HepG2 (cell line): ENCODE measurements around the gene NCOA6. TPM values are rescaled to one million over a fixed set of nuclear protein-coding genes. Genes with fewer than 3 reads are reported as not detected.

Experiments
- ATAC-seq: fragments of 200-7000 bp; cut with Tn5 transposase; 3 replicates; pipeline ENCODE4 v1.9.1; 2020; ENCODE audit warnings: mild to moderate bottlenecking, moderate library complexity
- BruUV-seq: library from RNA; stranded (reverse); fragments of 400-500 nt; replicated peaks from 2 replicates; lab custom pipeline; 2021; lab: Mats Ljungman, UMichigan
- CTCF ChIA-PET: fragments of 300-600 bp; formaldehyde crosslinking; extraction: SDS; loops from one replicate; lab custom pipeline; 2021; ENCODE audit warnings: low total read pairs, inconsistent platforms, low intra/inter-chr PET ratio; lab: Yijun Ruan, JAX
- POLR2A ChIA-PET: fragments of 350-600 bp; sonication (Branson Sonifier 250); formaldehyde crosslinking; loops from one replicate; lab custom pipeline; 2020; ENCODE audit warnings: antibody characterized with exemption, inconsistent platforms; lab: Yijun Ruan, JAX
- DNase-seq: peaks from one replicate; pipeline ENCODE4 v3.0.0-alpha.2; 2015; ENCODE audit warnings: low spot score
- FAIRE-seq: peaks from 3 replicates; lab custom pipeline; 2011; peaks lifted over from hg19 to GRCh38; lab: Jason Lieb, UNC
- H2AFZ ChIP-seq: one replicate; pipeline ENCODE4 v1.6.1; 2011; ENCODE audit warnings: low read length, inconsistent platforms
- H3K27ac ChIP-seq: fragments of 300-600 bp; 3 replicates; pipeline ENCODE4 v1.8.0; 2011; ENCODE audit warnings: mixed run types, mild to moderate bottlenecking, mixed read lengths, low read length, inconsistent platforms; ENCODE audit not compliant: insufficient read depth; ENCODE audit errors: extremely low read length
- H3K27me3 ChIP-seq, 2 experiments: fragments of 200-600 bp in 1 of 2; 2 replicates in 1 of 2; 3 replicates in 1 of 2; pipeline versions ENCODE4 v1.6.0 to v1.8.0; 2011; ENCODE audit warnings: low read length in 2 of 2, mild to moderate bottlenecking in 2 of 2, moderate library complexity in 2 of 2, inconsistent platforms in 1 of 2; ENCODE audit not compliant: insufficient read depth in 2 of 2, control insufficient read depth in 1 of 2
- H3K36me3 ChIP-seq, 2 experiments: fragments of 200-600 bp in 1 of 2; replicated peaks in 1 of 2; 2 replicates in 1 of 2; 3 replicates in 1 of 2; pipeline versions ENCODE4 v1.5.1 to v1.8.0; 2011; ENCODE audit warnings: low read length in 2 of 2, inconsistent platforms in 1 of 2; ENCODE audit not compliant: insufficient read depth in 2 of 2, control insufficient read depth in 1 of 2
- H3K4me1 ChIP-seq: 2 replicates; pipeline ENCODE4 v1.5.1; 2012; ENCODE audit warnings: low read length, inconsistent platforms; ENCODE audit not compliant: insufficient read depth
- H3K4me2 ChIP-seq: 2 replicates; pipeline ENCODE4 v1.6.0; 2011; ENCODE audit warnings: low read depth, low read length, inconsistent platforms
- H3K4me3 ChIP-seq, 3 experiments: fragments of 200-600 bp in 1 of 3; sonication (generic), shearing (Covaris generic) in 1 of 3; replicated peaks in 1 of 3; 2 replicates each; pipeline ENCODE4 v1.5.1; 2011 to 2016; ENCODE audit warnings: low read length in 3 of 3, inconsistent platforms in 2 of 3, low read depth in 2 of 3, mild to moderate bottlenecking in 2 of 3, control low read depth in 1 of 3, mixed read lengths in 1 of 3; ENCODE audit not compliant: insufficient read depth in 1 of 3
- H3K79me2 ChIP-seq: one replicate; pipeline ENCODE4 v1.6.1; 2011; ENCODE audit warnings: low read length, inconsistent platforms; ENCODE audit not compliant: insufficient read depth
- H3K9ac ChIP-seq: 2 replicates; pipeline ENCODE4 v1.6.0; 2011; ENCODE audit warnings: mild to moderate bottlenecking, low read depth, low read length, inconsistent platforms; ENCODE audit not compliant: insufficient read depth
- H3K9me3 ChIP-seq: 2 replicates; pipeline ENCODE4 v1.5.1; 2012; ENCODE audit warnings: mild to moderate bottlenecking, low read length
- H4K20me1 ChIP-seq: 2 replicates; pipeline ENCODE4 v1.6.0; 2011; ENCODE audit warnings: inconsistent platforms, mild to moderate bottlenecking, low read length, moderate library complexity; ENCODE audit not compliant: insufficient read depth
- AGO2 ChIP-seq: fragments of 200-400 bp; formaldehyde crosslinking; optimal IDR thresholded peaks from 2 replicates; pipeline ENCODE3; 2017; ENCODE audit warnings: mild to moderate bottlenecking, low read depth, low read length, moderate library complexity
- MBNL3 ChIP-seq: fragments of 250-450 bp; sonication (Bioruptor Pico); conservative IDR thresholded peaks from 2 replicates; pipeline ENCODE4 v1.8.0; 2022; ENCODE audit warnings: mild to moderate bottlenecking, inconsistent platforms
- NRL ChIP-seq: sonication (generic); formaldehyde crosslinking; IDR thresholded peaks from 2 replicates; pipeline ENCODE4 v1.5.0; 2020; ENCODE audit warnings: missing genetic modification reagents, mild to moderate bottlenecking, moderate library complexity, borderline replicate concordance
- RBFOX2 ChIP-seq: fragments of 200-400 bp; formaldehyde crosslinking; IDR thresholded peaks from 2 replicates; pipeline ENCODE4 v1.6.1; 2017; ENCODE audit warnings: low read depth, mild to moderate bottlenecking, low read length
- THAP11 ChIP-seq: IDR thresholded peaks from 2 replicates; pipeline ENCODE4 v1.6.1; 2016; ENCODE audit warnings: missing biosample characterization, missing genetic modification reagents
- ZNF253 ChIP-seq: sonication (generic); formaldehyde crosslinking; IDR thresholded peaks from 2 replicates; pipeline ENCODE4 v1.8.0; 2022; ENCODE audit warnings: mild to moderate bottlenecking, missing genetic modification reagents, borderline replicate concordance
- ZSCAN25 ChIP-seq: sonication (generic); formaldehyde crosslinking; IDR thresholded peaks from 2 replicates; pipeline ENCODE4 v1.8.0; 2022; ENCODE audit warnings: mild to moderate bottlenecking, missing genetic modification reagents
- WGBS: methylation state at CpG from one replicate; pipeline ENCODE4 v1.1.6; 2017; ENCODE audit warnings: low lambda C conversion rate; 5-methylcytosine and 5-hydroxymethylcytosine counted together
- in situ Hi-C: cut with HindIII; loops from 2 replicates; pipeline ENCODE4 v1.10.0; 2017; ENCODE audit warnings: low pct_unique_long_range_greater_than_20kb; ENCODE audit not compliant: extremely low pct_ligation_motif_present
- intact Hi-C: fragments of 100-400 bp; cut with micrococcal nuclease; formaldehyde crosslinking; loops from one replicate; pipeline ENCODE4 v1.10.0; 2022; ENCODE audit not compliant: unreplicated experiment
- polyA plus RNA-seq, 8 experiments: library from polyadenylated mRNA; depleted of rRNA in 3 of 8; stranded (reverse) in 7 of 8; unstranded in 1 of 8; fragments of >200 nt; fragmentation: Illumina TruSeq in 4 of 8; extraction: Trizol in 4 of 8; gene quantifications; 2 replicates each; pipeline versions ENCODE4 v1.2.1 to v1.2.3, GENCODE V29; 2011 to 2016; ENCODE audit warnings: low read depth in 4 of 8, missing spikeins in 1 of 8, mixed read lengths in 1 of 8; ENCODE audit not compliant: insufficient read depth in 1 of 8
- total RNA-seq, 5 experiments: library from RNA; depleted of rRNA; stranded (reverse); fragments of >200 nt; fragmentation: Illumina TruSeq; extraction: Trizol; gene quantifications; 2 replicates each; pipeline ENCODE4 v1.2.3, GENCODE V29; 2016; ENCODE audit warnings: low read depth in 1 of 5
- TF ChIP-seq, protein P1 (sequence below): sonication (generic); formaldehyde crosslinking; IDR thresholded peaks from 2 replicates; pipeline ENCODE4 v1.5.0; 2020; ENCODE audit warnings: missing genetic modification reagents, mild to moderate bottlenecking, borderline replicate concordance
- TF ChIP-seq, protein P2 (sequence below): sonication (generic); formaldehyde crosslinking; IDR thresholded peaks from 2 replicates; pipeline ENCODE4 v1.5.0; 2020; ENCODE audit warnings: mild to moderate bottlenecking, missing genetic modification reagents

NCOA6 gene
- total and polyA plus RNA-seq, 2 of the 13 experiments (the other 11 are each of a cell fraction or from before 2014, with no cell fraction given) = 11.2 to 29.3 TPM

- intact Hi-C loops = no loop called here
- WGBS = 98% methylated on average over 26 of the region's 26 CpGs
- ChIA-PET POLR2A (no interaction called here), CTCF (no interaction called here)
- H3K27me3 ChIP-seq = no peaks in the 10 kb centered on the region
- in situ Hi-C loops = no loop called here
- DNase-seq (no peak), ATAC-seq (no peak; the same call in 2 of the 3 replicates), FAIRE-seq (no peak)
- BruUV-seq = no TSS peak
- peak; percentile 45; the same call in 1 of the 2 replicates for TF ChIP-seq RBFOX2
- TF ChIP-seq THAP11 = no peak
- TF ChIP-seq, protein P1, sequence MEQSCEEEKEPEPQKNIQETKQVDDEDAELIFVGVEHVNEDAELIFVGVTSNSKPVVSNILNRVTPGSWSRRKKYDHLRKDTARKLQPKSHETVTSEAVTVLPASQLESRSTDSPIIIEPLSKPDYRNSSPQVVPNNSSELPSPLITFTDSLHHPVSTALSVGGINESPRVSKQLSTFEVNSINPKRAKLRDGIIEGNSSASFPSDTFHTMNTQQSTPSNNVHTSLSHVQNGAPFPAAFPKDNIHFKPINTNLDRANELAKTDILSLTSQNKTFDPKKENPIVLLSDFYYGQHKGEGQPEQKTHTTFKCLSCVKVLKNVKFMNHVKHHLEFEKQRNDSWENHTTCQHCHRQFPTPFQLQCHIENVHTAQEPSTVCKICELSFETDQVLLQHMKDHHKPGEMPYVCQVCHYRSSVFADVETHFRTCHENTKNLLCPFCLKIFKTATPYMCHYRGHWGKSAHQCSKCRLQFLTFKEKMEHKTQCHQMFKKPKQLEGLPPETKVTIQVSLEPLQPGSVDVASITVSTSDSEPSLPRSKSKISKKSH (CRISPR knock-in tag) = no peak
- TF ChIP-seq MBNL3 (CRISPR knock-in tag) = no peak
- TF ChIP-seq NRL (CRISPR knock-in tag) = 0 out of 2 replicates have a peak, but pooled peaks have one; percentile 32
- TF ChIP-seq ZSCAN25 (CRISPR knock-in tag) = no peak
- peak; percentile 20 for TF ChIP-seq AGO2
- no peak for TF ChIP-seq ZNF253 (CRISPR knock-in tag)
- TF ChIP-seq, protein P2, sequence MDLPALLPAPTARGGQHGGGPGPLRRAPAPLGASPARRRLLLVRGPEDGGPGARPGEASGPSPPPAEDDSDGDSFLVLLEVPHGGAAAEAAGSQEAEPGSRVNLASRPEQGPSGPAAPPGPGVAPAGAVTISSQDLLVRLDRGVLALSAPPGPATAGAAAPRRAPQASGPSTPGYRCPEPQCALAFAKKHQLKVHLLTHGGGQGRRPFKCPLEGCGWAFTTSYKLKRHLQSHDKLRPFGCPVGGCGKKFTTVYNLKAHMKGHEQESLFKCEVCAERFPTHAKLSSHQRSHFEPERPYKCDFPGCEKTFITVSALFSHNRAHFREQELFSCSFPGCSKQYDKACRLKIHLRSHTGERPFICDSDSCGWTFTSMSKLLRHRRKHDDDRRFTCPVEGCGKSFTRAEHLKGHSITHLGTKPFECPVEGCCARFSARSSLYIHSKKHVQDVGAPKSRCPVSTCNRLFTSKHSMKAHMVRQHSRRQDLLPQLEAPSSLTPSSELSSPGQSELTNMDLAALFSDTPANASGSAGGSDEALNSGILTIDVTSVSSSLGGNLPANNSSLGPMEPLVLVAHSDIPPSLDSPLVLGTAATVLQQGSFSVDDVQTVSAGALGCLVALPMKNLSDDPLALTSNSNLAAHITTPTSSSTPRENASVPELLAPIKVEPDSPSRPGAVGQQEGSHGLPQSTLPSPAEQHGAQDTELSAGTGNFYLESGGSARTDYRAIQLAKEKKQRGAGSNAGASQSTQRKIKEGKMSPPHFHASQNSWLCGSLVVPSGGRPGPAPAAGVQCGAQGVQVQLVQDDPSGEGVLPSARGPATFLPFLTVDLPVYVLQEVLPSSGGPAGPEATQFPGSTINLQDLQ (CRISPR knock-in tag) = no peak
- H3K4me3 ChIP-seq = no peak overlapping the region
- no peaks in the 10 kb centered on the region for H3K4me1 ChIP-seq
- no peaks in the 10 kb centered on the region for H3K9me3 ChIP-seq
- no peak overlapping the region for H3K9ac ChIP-seq
- H2AFZ ChIP-seq = no peak overlapping the region
- H4K20me1 ChIP-seq = no peaks in the 10 kb centered on the region
- H3K79me2 ChIP-seq = no peaks in the 10 kb centered on the region
- no peak overlapping the region for H3K27ac ChIP-seq
- H3K36me3 ChIP-seq = peaks cover 8 to 32% of the 10 kb centered on the region in 2 experiments; a peak in 4 of 5 replicates
- H3K4me2 ChIP-seq = no peak overlapping the region
Measured at GRCh38 chr20:34859367-34859766, 33.9 kb upstream of the NCOA6 start.
